ENCODE data around the gene CD8A.
"Not testable (repeated sequence)": the region's sequence is repeated elsewhere in the genome, so short reads cannot be mapped to it uniquely, and the experiment has no call there.

Gene CD8A
- total RNA-seq: 3.4 to 93.5 reads per million in 2 donors

- DNase-seq: peak in 3 of 5 experiments; percentile 35 to 88 (median 36)
Measured at GRCh38 chr2:86790676-86791572, at the start of gene CD8A. TSS of gene CD8A (minus strand) at chr2:86790913. CDS start at chr2:86790825, 88 bp downstream.

- not testable (repeated sequence) for DNase-seq
Measured at GRCh38 chr2:86839871-86840548, 49.3 kb upstream of the CD8A start.

DNA sequence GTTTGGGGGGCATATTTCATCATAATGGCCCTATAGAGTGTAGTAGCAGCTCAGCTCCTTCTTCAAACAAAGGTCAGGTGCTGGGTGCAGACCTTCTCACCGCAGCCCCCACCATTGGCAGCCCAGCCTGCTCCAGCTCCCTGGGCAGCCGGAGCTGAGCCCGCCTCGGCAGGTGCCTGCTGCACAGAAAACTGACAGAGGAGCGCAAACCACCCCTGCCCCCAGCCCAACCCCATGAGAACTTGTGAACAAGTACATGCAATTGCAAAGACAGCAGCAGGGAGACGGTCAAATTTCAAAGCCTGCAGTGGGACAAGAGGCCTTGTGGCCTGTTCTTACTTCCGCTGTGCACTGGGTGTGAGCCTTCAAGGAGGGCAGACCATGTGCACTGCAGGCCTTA, 48.7 kb upstream of the CD8A start:
- not testable (repeated sequence) for DNase-seq

- DNase-seq: not testable (repeated sequence)
Measured at GRCh38 chr2:86837714-86838113, 47.0 kb upstream of the CD8A start.

DNA sequence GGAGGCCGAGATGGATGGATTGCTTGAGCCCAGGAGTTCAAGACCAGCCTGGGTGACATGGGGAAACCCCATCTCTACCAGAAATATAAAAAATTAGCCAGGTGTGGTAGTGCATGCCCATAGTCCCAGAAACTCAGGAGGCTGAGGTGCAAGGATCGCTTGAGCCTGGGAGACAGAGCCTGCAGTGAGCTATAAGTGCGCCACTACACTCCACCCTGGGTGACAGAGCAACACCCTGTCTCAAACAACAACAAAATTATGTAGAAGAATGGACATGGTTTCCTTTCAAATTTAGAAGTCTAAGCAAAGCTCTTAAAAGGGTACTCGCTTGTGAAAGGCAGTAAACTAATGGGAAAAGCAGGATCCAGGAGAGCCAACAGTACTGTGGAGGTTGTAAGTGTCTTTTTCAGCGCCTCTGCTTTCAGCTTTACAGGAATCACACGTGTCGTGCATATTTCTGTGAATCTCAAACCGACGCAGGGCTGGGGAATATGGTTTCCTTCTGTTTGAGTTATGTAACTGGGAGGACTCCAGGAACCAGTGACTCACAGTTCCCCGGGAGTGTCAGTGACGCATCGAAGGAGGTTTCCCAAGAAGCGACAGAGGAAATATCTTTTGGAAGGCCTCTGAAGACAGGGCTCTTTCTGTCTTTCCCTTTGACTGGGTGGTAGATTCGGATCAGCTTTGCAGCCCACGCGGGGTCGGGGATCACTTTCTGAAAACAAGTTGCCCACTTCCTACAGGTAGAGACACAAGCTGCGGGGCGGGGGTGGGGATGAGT, 46.4 kb upstream of the CD8A start:
- DNase-seq: peak in 2 of 5 experiments; percentile 9 to 43

- DNase-seq: not testable (repeated sequence)
Measured at GRCh38 chr2:86835548-86835889, 44.8 kb upstream of the CD8A start.

DNA sequence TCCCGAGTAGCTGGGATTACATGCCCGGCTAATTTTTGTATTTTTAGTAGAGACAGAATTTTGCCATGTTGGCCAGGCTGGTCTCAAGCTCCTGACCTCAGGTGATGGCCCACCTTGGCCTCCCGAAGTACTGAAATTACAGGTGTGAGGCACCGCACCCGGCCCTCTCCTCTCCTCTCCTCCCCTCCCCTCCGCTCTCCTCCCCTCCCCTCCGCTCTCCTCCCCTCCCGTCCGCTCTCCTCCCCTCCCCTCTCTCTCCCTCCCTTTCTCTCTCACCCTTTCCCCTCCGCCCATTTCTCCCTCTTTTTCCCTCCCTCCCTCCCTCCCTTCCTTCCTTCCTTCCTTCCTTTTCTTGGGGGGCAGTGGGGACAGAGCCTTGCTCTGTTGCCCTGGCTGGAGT, 42.6 kb upstream of the CD8A start:
- no peak for DNase-seq

- DNase-seq: no peak
Measured at GRCh38 chr2:86832334-86833096, 41.8 kb upstream of the CD8A start.

- DNase-seq: no peak
Measured at GRCh38 chr2:86831537-86831936, 40.8 kb upstream of the CD8A start.

GRCh38 chr2:86826951-86827350, 36.2 kb upstream of the CD8A start:
- no peak for DNase-seq

GRCh38 chr2:86825693-86826381, 35.1 kb upstream of the CD8A start:
- peak in 3 of 5 experiments; percentile 43 to 93 (median 84) for DNase-seq

GRCh38 chr2:86825036-86825692, 34.5 kb upstream of the CD8A start:
- peak in 1 of 5 experiments; percentile 51 for DNase-seq

DNA sequence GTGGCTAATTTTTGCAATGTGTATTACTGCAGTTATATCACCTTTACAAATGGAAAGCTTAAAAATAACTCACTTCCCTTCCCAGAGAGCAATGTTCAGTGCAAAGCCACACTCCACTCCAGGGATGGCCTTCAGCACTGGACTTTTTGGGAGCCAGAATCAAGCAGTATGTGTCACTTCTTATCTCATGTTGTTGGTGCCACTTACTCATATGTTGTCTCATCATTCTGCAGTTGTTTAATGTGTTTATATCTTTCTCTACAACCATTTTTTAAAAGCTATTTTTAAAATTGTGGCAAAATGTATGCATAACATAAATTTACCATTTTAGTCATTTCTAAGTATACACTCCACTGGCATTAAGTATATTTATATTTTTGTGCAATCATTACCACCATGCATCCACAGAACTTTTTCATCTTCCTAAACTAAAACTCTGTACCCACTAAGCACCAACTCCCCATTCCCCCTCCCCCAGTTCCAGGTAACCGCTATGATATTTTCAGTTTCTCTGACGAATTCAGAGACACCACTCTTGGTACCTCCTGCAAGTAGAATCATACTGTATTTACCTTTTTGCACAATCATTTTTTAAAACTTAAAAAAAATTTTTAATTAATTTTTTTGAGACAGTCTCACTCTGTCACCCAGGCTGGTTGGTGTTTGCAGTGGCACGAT, 32.1 kb upstream of the CD8A start:
- DNase-seq: no peak

GRCh38 chr2:86821842-86822241, 31.1 kb upstream of the CD8A start:
- no peak for DNase-seq

DNA sequence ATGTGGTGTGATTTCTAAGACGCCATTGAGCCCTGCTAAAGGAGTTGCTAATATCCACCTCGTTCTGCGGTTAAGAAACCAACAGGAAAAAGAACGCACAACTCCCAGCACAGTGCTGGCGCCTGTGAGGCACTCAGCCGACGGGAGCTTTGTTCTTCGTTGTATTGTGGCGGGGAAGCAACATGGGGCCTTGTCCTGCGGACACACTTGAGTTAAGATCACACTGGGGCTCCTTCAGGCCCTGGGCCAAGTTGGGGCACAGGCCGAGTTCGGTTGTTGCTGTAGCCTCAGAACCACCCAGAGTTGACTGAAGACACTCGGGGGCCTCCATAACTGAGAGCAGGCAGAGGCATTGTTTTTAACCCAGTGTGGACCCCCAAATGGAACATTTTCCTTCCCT, 30.6 kb upstream of the CD8A start:
- peak in 1 of 5 experiments; percentile 34 for DNase-seq

- no peak for DNase-seq
Measured at GRCh38 chr2:86818957-86819356, 28.2 kb upstream of the CD8A start.

DNA sequence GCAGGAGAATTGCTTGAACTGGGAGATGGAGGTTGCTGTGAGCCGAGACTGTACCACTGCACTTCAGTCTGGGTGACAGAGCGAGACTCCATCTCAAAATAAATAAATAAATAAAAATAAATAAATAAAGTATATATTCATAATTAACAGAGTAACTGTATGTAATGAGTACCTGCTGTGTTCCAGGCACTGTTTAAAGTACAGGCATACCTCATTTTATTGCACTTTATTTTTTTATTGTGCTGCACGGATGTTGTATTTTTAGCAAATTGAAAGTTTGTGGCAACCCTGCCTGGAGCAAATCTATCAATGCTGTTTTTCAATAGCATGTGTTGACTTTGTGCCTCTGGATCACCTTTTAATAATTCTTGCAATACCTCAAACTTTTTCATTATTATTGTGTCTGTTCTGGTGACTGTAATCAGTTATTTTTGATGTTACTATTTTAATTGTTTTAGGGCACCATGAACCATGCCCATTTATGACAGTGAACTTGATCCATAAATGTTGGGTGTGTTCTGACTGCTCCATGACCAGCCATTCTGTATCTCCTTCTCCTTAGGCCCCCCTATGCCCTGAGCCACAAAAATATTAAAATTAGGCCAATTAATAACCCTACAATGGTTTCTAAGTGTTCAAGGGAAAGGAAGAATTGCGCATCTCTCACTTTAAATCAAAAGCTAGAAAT, 27.5 kb upstream of the CD8A start:
- no peak for DNase-seq

GRCh38 chr2:86815611-86816010, 24.9 kb upstream of the CD8A start:
- DNase-seq: peak in 1 of 5 experiments; percentile 38

DNA sequence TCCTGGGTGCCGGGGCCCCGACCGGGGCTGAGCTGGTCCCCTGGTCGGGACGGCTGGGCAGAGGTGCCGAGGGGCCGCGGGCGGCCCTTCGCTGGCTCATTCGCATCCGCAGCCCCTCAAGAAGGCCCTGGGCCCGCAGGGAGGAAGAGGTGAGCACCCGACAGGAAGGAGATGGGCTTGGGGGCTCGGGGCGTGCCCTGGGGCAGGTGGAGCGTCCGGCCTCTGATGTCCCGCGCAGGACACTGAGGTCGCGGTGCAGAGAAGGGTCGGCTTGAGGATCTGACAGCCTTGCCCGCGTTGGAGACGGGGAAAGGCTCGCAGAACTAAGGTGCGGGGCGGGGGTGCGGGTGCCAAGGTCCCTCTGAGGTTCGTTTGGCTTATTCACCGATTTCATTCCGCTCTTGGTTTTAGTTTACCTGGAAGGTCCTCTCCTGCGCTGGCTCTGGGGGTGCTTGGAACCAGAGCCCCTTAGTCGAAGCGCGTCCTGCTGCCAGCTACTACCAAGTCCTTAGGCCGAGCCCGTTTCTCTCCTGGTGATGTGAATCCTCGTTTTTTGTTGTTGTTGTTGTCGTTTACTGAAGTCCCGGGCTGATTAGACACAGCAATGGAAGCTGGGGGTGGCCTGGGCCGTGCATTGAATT, 18.9 kb upstream of the CD8A start:
- no peak for DNase-seq
